HG03108 (cell line): Measurements from ENCODE around the gene SH3RF3.

Experiments
- ATAC-seq: cut with Tn5 transposase; IDR thresholded peaks from one replicate; pipeline ENCODE4 v1.9.1; 2021; ENCODE audit warnings: moderate library complexity; ENCODE audit not compliant: unreplicated experiment

The SH3RF3 gene

DNA sequence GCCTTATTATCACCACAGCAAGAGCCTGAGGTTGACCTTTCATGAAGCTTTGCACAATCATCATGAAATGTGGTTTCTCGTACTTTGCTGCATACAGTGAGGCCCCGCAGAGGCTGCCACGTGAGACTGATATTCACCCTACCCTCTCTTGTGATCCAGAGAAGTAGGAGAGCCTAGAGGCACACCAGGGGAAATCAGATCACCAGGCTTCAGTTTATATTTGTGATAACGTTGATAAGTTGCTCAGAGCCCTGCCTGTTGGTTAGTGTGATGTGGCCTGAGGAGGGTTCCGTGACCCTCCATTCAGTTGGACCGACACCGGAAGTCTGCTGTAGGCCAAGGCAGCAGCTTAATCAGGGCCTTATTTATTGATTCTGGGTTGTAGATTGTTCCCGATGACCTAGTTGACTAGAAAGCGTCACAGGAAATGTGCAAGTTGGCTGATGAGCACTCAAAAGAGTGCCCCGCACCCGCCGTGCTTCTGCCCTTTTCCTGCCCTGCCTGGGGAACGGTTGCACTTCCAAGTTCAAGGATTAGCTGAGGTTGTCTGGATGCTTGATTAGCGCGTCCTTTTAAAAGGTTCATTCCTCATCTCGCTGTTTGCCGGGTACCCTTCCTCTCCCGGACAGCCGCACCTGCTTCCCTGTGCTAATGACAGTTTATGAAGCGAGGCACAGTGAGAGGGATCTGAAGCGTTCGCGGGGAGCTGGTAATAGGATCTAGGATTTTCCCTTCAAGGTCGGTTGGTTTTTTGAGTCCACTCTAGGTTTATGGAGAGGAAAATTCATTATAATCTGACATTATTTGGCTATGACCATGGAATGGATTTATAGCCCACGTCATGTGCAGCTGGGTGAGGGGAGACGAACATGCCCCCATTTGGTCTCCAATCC lies 146.4 kb downstream of the SH3RF3 start:
- no peak for ATAC-seq

DNA sequence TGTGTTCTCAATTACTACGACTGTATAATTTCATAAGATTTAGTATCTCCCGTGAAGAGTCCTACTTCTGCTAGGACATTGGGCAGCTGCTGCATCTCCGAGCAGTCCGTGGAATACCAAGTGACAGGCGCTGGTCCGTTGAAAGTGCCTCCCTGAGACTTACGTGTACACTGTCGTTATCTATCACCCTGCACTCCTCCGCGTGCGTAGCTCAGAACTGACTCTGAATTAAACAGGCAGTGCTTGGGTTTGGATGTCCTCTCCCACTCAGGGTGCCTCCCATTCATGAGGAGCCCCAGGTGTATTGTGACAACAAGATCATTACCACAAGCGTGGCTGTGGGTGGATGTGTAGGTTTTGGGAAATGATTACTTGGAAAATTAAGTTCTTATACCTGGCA lies 148.4 kb downstream of the SH3RF3 start:
- ATAC-seq, result no peak

DNA sequence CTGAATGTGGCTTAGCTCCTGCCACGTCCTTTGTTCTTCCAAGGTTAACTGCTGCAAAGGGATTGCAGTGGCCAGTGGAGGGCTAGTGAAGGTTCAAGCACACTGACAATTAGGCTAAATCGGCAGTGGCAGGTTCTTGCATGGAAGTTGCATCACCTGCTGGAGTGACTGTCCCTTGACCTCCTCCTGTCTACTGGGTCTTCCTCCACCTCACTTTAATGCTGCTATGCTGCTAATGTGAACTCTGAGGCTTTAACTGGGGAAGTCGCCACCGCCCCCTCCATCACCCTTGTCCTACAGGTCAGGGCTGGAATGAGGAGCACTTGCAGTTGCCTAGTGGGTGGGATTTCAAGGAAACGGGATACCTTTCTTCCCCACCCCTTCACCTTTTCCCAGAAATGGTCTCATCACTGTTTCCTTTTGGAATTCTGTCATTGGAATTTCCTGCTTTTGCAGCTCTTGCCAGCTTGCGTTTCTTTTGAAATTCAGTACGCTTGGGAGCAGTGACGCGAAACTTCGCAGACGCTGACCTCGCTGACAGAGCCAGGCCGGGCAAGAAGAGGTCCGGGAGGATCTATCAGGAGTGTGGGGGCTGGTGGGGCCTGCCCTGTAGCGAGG lies 150.3 kb downstream of the SH3RF3 start:
- no peak for ATAC-seq

DNA sequence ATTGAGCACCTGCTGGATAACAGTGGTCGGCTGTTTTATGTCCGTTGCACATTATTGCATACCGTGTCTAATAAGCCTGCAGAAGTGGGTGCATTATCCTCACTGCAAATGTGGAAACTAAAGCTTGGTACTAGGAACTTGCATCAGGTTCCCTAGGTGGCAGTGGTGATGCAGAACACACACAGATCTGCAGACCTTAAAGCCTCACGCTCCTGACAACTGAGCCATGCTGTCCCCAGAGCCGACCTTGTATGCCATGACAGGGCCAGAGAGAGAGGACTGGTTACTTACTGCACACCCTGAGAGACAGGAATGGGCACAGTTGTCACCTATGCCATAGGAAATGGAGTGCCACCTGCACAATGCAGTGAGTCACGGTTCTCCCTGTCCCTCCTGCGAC lies 151.8 kb downstream of the SH3RF3 start:
- no peak for ATAC-seq

DNA sequence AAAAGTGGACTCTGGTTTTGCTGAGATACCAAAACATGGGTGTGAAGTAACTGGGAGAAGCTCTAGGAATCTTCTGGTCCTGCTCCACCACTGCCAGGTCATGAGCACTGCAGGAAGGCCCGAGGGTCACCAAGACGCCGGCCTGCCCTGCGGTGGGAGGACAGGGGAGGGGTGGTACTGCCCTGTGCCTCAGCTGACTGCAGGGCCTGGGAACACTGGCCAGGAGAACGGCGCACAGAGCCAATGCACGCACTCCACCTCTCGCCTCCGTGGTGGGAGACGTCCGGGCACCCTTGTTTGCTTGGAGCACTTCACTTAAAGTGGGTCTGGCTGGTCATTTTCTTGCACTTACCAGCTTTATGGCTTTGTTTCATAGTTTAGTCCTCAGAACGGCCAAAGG lies 153.4 kb downstream of the SH3RF3 start:
- ATAC-seq, result no peak

DNA sequence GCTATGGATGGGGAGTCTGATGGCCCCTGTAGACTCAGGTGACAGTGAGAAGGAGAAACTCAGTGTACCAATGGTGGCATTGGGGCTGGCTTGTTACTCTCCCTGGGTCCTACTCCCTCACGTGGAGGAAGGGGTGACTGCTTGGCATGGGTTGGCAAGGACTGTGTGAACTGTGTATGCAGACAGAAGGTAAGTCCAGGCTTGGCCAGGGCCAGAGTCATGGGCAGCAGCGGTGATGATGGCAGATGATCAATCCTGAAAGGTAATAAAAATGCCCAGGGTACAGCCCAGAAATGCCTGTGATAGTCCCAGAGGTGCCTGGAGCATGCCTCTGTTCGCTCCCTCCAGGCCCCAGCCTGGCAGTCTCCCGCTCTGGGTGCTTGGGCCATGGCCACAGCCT lies 153.9 kb downstream of the SH3RF3 start:
- ATAC-seq, result no peak

DNA sequence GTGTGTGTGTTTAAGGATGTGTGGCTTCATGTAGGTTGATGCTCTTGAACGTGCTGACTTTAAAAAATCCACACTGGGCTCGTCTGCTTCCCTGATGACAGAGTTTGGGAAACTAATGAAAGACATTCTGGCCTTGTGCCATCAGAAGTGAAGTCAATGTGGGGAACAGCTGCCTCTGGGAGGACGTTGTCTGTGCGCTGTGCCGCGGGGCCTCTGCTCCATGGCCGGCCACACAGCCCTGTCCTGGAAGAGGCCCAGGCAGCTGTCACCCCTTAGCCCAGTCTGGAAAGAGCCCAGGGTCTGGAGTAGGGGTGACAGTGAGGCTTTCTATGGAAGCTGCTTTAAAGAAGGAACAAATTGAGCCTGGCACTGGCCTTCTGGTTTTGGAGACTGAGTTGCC lies 155.8 kb downstream of the SH3RF3 start:
- no peak for ATAC-seq

DNA sequence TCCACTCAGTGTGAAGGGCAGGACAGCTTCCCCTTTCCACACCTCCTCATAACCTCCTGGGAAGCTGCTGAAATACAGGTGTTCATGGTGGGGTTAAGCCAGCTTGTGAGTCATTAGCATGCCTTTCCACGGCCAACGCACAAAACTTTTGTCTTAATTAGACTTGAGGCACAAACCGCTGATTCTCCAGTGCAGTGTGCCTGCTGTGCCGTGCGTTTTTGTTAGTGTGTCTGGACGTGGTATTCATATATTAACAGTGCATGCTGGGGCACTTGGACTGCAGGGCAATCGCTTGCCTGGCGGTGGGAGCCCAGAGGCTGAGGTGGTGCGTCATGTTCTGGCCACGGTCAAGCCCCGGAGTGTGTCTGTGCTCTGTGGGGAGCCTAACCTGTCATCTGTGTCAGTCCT lies 156.2 kb downstream of the SH3RF3 start:
- no peak for ATAC-seq

DNA sequence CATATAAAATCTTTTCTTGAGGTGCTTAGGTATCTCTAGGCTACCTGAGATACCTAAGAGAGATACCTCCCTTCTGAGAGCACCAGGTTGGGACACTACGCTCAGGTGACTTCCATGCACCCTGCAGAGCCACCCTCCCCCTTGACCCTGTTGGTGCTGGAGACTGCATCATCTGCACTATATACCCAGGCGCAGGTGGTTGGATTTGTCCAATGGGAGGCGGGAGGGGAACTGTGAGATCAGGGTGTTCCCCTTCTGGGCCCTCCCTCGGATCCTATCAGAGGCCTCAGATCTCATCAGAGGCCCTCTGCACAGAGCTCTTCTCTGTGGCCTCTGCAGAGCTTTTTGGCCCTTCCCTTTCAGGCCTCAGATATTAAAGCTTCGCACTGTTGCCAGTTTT lies 158.4 kb downstream of the SH3RF3 start:
- ATAC-seq, result no peak

DNA sequence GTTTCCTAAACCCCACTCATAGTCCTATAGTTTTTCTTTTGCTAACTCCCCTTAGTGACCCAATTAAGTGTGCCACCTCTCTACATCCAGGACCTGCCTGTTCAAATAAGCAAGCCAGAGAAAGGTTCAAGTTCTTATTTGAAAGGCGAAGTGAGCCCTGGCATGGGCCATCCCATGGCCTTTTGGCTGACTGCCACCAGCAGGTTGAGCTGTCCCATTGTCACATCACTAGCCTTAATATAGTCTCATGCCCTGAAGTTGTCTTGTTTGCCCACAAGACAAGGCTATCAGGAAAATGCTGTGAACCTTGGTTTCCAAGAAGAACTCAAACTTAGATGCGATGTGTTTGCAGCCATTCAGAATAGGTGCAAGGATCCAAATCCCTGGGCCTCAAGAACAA lies 158.8 kb downstream of the SH3RF3 start:
- ATAC-seq, result no peak

DNA sequence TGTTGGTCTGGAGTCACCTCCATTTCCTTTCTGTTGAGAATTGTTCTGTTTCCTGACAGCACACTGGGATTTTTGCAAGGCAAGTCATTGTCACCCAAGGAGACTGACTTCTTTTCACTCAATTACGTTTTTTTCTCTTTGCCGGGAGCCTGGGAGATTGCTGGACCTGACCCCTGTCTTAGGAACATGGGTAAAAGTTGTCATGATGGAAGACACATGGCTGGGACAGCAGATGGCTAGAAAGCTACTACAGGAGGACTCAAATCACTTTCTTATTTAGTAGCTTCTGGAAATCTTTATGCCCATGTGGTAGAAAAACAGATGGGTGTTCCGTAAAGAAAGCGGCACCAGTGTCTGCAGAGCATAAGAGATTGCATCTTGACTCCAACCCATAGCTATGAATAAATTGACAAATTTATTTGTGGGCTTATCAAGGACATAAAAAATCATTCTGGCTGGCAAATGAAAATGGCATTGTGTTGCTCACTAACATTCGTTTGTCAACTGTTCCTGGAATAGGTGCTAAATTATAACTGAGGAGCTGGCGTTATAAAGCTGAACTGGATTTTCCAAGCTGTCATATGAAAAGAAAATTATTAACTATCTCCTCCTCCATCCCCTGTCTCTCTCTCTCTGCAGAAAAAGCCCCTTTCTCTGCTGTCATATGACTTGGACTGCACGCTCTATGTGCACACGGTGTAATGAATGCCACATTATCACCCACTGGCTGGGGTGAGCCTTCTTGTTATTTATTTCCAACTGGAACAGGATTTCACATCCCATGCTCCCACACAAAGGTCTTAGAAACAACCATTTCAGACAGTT lies 159.8 kb downstream of the SH3RF3 start:
- ATAC-seq, result no peak

DNA sequence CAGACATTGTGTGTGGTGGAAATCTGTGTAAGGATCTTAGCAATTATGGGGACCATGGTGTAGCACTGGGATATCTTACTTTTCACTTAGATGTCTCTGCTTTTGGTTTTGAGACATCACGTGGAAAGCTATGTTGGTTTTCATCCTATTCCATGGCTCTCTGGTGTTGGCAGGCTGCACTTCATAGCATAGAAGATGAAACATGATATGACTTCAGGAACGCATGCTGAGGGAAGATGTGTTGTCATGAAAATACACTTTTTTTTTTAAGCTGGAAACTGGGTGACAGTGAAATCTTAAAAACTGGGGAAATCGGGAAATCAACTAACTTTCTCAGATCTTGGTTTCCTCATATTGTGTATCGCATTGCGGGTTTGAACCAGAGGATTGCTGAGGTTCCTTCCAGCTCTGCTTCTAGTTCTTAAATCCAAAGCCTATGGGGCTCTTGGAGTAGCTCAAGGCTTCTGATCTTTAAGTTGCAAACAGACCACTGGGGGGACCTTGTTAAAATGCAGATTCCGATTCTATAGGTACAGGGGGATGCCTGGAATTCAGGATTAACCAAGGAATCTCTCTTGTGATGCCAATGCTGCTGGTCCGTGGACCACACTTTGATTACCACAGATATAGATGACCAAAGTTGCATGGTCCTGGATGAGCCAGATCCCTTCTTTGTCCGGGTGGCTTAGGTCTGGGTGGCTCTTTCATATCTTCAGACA lies 160.7 kb downstream of the SH3RF3 start:
- no peak for ATAC-seq

DNA sequence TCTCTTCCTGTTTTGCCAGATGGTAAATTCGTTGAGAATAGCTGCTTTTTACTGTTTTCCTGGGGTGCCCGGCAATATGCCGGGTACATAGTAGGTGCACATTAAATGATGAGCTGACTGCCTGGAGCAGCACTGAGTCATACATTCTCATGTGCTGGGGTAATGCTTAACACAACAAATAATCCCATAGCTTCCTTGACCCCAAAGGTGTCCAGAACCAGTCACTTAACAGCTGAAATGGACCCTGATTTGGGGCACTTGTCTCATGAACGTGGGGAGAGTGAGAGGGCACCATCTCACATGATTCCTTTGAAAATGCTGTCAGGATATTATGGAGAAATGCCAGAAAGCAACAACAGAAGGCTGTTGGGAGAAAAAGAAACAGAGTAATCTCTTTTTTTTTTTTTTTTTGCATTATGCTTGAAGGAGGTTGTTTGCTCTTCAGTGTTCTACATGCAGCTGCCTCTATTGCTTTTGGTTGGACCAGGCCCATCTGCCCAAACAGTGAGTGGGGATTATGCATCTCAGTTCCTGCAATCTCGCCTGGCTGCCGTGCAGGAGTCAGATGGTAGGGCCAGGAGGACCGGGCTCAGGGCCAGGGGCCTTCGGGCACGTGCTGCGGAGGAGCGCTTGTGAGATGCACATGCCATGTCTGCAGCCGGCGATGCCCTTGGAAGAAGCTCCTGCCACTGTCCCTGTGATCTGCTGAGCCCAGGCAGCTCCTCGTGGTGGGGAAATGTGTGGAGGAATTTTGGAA lies 162.1 kb downstream of the SH3RF3 start:
- ATAC-seq, result no peak

DNA sequence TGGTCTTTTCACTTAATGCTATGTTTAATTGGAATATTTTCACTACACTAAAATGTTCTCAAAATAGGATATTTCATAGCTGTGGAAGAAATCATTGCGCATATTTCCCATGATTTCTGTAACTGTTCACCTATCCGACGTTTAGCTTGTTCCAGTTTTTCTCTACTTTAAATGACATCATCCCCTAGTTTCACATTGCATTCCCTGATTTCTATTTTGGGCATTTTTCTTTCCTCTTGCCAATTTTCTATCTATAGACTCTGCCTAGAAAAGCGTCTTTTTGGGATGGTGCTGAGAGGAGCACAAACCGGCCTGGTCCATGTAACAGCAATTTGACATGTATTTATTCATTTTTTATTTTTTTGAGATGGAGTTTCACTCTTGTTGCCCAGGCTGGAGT lies 163.4 kb downstream of the SH3RF3 start:
- ATAC-seq, result no peak

DNA sequence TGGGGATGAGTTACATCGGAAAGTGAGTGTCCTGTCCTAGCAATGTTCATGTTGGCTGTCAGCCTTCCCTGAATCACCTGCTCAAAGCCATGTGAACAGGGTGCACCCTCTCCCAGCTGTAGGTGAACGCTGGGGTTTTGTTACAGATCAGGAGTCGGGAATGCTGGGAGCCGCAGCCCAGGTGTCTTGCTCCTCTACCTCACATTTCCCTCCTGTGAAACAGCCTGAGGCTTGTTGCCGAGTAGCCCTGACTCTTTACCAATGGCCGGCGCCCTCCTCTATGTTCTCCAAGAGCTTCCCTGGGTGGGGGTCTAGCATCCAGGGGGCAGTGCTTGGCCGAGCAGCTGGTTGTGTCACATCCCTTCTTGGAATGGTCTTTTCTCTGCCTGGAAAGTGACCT lies 164.7 kb downstream of the SH3RF3 start:
- no peak for ATAC-seq

DNA sequence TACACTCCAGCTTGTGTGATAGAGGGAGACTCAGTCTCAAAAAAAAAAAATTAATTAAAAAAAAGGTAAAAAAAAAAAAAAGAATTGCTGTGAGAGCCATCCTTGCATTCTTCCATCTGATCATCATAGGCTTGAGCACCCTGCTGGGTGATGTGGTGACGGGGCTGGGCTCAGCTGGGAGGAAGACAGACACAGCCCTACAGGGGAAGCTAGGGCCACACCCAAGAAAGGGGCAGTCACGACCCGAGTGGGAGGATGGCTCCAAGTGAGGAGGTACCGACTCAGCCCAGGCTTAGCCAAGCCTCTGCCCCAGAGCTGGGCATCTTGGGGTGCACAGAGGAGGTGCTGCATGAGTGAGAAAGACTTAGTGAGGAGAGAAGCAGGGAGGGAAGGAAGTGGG lies 165.5 kb downstream of the SH3RF3 start:
- no peak for ATAC-seq

DNA sequence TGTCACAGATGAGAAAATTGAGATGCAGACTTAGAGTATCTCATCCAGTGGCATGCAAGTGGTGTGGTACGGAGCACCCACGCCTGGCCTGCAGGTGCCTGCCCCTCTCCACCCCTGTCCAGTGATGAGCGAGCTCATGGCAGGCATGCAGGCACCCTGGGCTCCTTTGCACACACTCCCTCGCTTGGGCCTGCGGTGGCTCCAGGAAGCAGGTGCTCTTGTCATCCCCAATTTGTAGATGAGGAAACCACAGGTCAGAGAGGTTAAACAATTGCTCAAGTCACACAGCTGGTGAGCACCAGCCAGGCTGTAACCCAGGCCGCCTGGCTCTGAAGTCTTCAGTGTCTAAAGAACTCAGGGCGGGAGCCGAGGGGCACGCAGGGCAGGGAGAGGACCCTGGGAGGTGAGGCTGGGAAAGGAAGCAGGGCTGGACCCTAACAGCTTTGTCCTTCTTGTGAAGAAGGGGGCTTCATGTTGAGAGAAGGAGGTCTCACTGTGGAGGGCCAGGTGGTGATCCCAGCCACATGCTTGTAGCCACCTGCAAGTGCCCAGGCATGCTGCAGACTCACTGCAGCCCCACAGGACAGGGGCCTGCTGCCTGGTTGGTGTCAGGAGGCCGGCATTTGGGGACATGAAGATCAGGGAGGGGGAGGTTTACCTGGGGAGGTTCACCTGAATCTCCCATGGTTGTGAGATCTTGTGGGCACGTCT lies 166.2 kb downstream of the SH3RF3 start:
- no peak for ATAC-seq

DNA sequence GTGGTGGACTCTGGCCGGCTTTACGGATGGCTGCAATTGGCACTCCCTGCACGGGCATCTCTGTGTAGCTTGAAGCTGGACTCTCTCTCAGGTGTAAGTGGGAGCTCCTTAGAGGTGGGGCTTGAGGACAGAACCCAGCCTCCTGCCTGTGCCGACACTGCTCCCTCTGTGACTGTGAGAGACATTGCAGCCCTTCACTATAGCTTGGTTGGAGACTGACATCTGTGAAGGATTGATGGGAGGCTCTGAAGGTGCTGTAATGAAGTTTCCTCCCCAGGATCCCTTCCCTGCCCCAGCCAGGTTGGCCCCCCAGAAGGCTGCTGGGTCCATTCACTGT lies 166.7 kb downstream of the SH3RF3 start:
- ATAC-seq, result no peak

DNA sequence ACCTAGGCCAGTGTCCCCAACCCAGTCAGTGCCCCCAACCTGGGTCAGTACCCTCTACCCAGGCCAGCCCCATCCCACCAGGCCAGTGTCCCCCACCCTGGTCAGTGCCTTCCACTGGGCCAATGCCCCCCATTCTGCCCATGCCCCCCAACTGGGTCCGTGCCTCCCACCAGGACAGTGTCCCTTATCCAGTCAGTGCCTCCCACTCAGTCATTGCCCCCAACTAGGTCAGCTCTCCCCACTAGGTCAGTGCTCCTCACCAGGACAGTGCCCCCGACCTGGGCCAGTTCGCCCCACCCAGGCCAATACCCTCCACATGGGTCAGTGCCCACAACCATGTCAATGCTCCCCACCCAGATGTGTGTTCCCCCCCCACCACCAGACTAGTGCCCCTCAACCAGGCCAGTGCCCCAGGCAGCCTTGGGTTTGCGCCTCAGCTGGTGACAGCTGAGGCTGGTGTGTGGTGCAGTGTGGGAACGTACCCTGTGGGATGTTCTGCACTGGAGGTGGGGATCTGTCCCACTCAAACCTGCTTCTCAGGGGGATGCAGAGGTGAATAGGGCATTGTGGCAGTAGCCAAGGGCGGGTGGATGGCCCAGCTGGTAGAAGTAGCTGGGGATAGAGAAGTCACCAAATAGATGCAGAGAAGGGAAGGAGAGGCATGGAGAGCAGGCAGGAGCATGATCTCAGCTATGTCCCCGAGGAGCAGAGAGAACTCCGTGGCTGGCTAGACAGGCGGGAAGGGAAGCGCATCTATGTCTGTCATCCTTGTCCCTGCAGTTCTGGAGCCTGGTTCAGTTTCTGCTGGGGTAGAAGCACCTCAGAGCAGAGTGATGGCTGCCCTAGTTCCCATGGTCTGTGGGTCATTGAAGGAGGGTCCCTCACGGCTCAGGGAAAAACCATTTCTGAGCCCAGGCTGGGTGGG lies 168.8 kb downstream of the SH3RF3 start:
- no peak for ATAC-seq
